Endothelial cell of umbilical vein (primary cell): ENCODE results near the gene DPP3. TPM values are rescaled to one million over a fixed set of nuclear protein-coding genes. Genes with fewer than 3 reads are reported as not detected.

Experiments used
- BruUV-seq: library from RNA; stranded (reverse); fragments of 400-500 nt; replicated peaks from 2 replicates; lab custom pipeline; 2021; lab: Mats Ljungman, UMichigan
- CTCF ChIA-PET: fragments of 300-600, 350-600 bp; sonication (Branson Sonifier 250); formaldehyde crosslinking; loops from one replicate; lab custom pipeline; 2021; ENCODE audit warnings: antibody characterized with exemption, inconsistent platforms; lab: Charles Lee
- POLR2A ChIA-PET: fragments of 300-600, 350-600 bp; sonication (Branson Sonifier 250); formaldehyde crosslinking; loops from one replicate; lab custom pipeline; 2021; ENCODE audit warnings: antibody characterized with exemption, inconsistent platforms; lab: Charles Lee
- DNase-seq: peaks from one replicate; pipeline ENCODE4 v3.0.0-alpha.2; 2011; ENCODE audit warnings: low read depth, low spot score
- FAIRE-seq: peaks from 2 replicates; lab custom pipeline; 2011; peaks lifted over from hg19 to GRCh38; lab: Jason Lieb, UNC
- H2AFZ ChIP-seq: 2 replicates; pipeline ENCODE4 v1.6.0; 2012; ENCODE audit warnings: low read depth, low read length, control low read depth, inconsistent platforms
- H3K27ac ChIP-seq: 2 replicates; pipeline ENCODE4 v1.5.1; 2011; ENCODE audit warnings: low read depth, mild to moderate bottlenecking, control low read depth, low read length, moderate library complexity; ENCODE audit not compliant: insufficient read depth
- H3K27me3 ChIP-seq, 2 experiments: 2 replicates each; pipeline versions ENCODE4 v1.6.0 to v1.6.1; 2011; ENCODE audit warnings: low read length in 2 of 2, mixed read lengths in 1 of 2; ENCODE audit not compliant: control insufficient read depth in 2 of 2, insufficient read depth in 2 of 2
- H3K36me3 ChIP-seq, 2 experiments: 2 replicates in 1 of 2; 3 replicates in 1 of 2; pipeline ENCODE4 v1.5.1; 2011; ENCODE audit warnings: low read length in 2 of 2, mild to moderate bottlenecking in 1 of 2, moderate library complexity in 1 of 2; ENCODE audit not compliant: control insufficient read depth in 2 of 2, insufficient read depth in 2 of 2; ENCODE audit errors: extremely low read depth in 1 of 2
- H3K4me1 ChIP-seq: 3 replicates; pipeline ENCODE4 v1.5.1; 2011; ENCODE audit warnings: mild to moderate bottlenecking, low read length; ENCODE audit not compliant: control insufficient read depth, insufficient read depth; ENCODE audit errors: extremely low read depth
- H3K4me2 ChIP-seq: 2 replicates; pipeline ENCODE4 v1.6.1; 2011; ENCODE audit warnings: low read length, control low read depth, mixed read lengths; ENCODE audit not compliant: insufficient read depth
- H3K4me3 ChIP-seq, 3 experiments: fragments of 200-600 bp in 1 of 3; sonication (generic), shearing (Covaris generic) in 1 of 3; replicated peaks in 1 of 3; 2 replicates each; pipeline ENCODE4 v1.5.1; 2011 to 2016; ENCODE audit warnings: control low read depth in 3 of 3, low read length in 3 of 3, mild to moderate bottlenecking in 2 of 3, inconsistent platforms in 1 of 3, low read depth in 1 of 3, moderate library complexity in 1 of 3; ENCODE audit not compliant: insufficient read depth in 1 of 3
- H3K79me2 ChIP-seq: 2 replicates; pipeline ENCODE4 v1.6.0; 2012; ENCODE audit warnings: low read length, inconsistent platforms; ENCODE audit not compliant: control insufficient read depth, insufficient read depth
- H3K9ac ChIP-seq: replicated peaks from 2 replicates; pipeline ENCODE3; 2011; ENCODE audit warnings: low read length, control low read depth; ENCODE audit not compliant: insufficient read depth; ENCODE audit errors: extremely low read depth
- H3K9me1 ChIP-seq: replicated peaks from 3 replicates; pipeline ENCODE4 v1.6.0; 2011; ENCODE audit warnings: mild to moderate bottlenecking, low read length; ENCODE audit not compliant: control insufficient read depth, insufficient read depth; ENCODE audit errors: extremely low read depth
- H3K9me3 ChIP-seq: replicated peaks from 2 replicates; pipeline ENCODE4 v1.5.1; 2012; ENCODE audit warnings: low read length, inconsistent platforms; ENCODE audit not compliant: control insufficient read depth, insufficient read depth
- H4K20me1 ChIP-seq: replicated peaks from 2 replicates; pipeline ENCODE3; 2011; ENCODE audit warnings: mild to moderate bottlenecking, low read length; ENCODE audit not compliant: control insufficient read depth, insufficient read depth; ENCODE audit errors: extremely low read depth
- CTCF ChIP-seq, 2 donors: IDR thresholded peaks; 1 replicate in 1 of 2; 2 replicates in 1 of 2; pipeline ENCODE4 v1.5.1; 2011; ENCODE audit warnings: low read length in 2 of 2, mild to moderate bottlenecking in 2 of 2, moderate library complexity in 2 of 2, control low read depth in 1 of 2, inconsistent platforms in 1 of 2, low read depth in 1 of 2; ENCODE audit not compliant: insufficient read depth in 1 of 2; ENCODE audit errors: extremely low read depth in 1 of 2
- EZH2 ChIP-seq: IDR thresholded peaks from 2 replicates; pipeline ENCODE4 v1.6.1; 2012; ENCODE audit warnings: borderline replicate concordance, low read depth, mild to moderate bottlenecking, moderate library complexity, low read length, inconsistent platforms; ENCODE audit not compliant: severe bottlenecking
- FOS ChIP-seq: IDR thresholded peaks from 2 replicates; pipeline ENCODE4 v1.6.1; 2011; ENCODE audit warnings: mild to moderate bottlenecking, low read length, moderate library complexity, borderline replicate concordance; ENCODE audit not compliant: insufficient read depth
- GATA2 ChIP-seq: IDR thresholded peaks from 2 replicates; pipeline ENCODE4 v1.7.0; 2011; ENCODE audit warnings: low read depth, mild to moderate bottlenecking, moderate library complexity, mixed read lengths, low read length; ENCODE audit not compliant: insufficient read length, insufficient read depth
- JUN ChIP-seq: IDR thresholded peaks from 2 replicates; pipeline ENCODE4 v1.6.1; 2011; ENCODE audit warnings: borderline replicate concordance, low read depth; ENCODE audit not compliant: insufficient read length, insufficient read depth
- MAX ChIP-seq: IDR thresholded peaks from 2 replicates; pipeline ENCODE4 v1.6.1; 2011; ENCODE audit not compliant: insufficient read depth, insufficient read length
- MYC ChIP-seq: IDR thresholded peaks from one replicate; pipeline ENCODE4 v1.6.1; 2011; ENCODE audit warnings: mild to moderate bottlenecking, low read depth, low read length
- POLR2A ChIP-seq: IDR thresholded peaks from 2 replicates; pipeline ENCODE4 v1.6.1; 2012; ENCODE audit warnings: low read depth, mild to moderate bottlenecking, control low read depth, low read length
- POLR2AphosphoS5 ChIP-seq: IDR thresholded peaks from 2 replicates; pipeline ENCODE4 v1.6.1; 2012; ENCODE audit warnings: low read depth, mild to moderate bottlenecking, control low read depth, low read length, moderate library complexity; ENCODE audit not compliant: insufficient read depth
- dilution Hi-C: fragments of 300-500 bp; cut with MboI; formaldehyde crosslinking; loops from one replicate; pipeline ENCODE4 v1.15.0; 2019; ENCODE audit warnings: low sequenced_read_pairs; ENCODE audit not compliant: extremely low pct_ligation_motif_present
- intact Hi-C: fragments of 100-400 bp; cut with micrococcal nuclease; formaldehyde crosslinking; loops from one replicate; pipeline ENCODE4 v1.10.0; 2022
- polyA plus RNA-seq, 4 experiments: library from polyadenylated mRNA; depleted of rRNA in 3 of 4; stranded (reverse) in 3 of 4; unstranded in 1 of 4; fragments of >200 nt; gene quantifications; 2 replicates each; pipeline versions ENCODE4 v1.2.1 to v1.2.3, GENCODE V29; 2011 to 2012; ENCODE audit warnings: missing spikeins in 1 of 4
- total RNA-seq: library from RNA; stranded (reverse); gene quantifications from 2 replicates; pipeline ENCODE4 v1.2.3, GENCODE V29; 2021

Gene DPP3
- total and polyA plus RNA-seq, 2 donors (not counting 3 experiments of a cell fraction or from before 2014, with no cell fraction given): 46.4 to 50.4 TPM

GRCh38 chr11:66462010-66462409, 18.2 kb upstream of the DPP3 start:
- BruUV-seq: no TSS peak
- TF ChIP-seq MYC (no peak), FOS (no peak), GATA2 (no peak), JUN (no peak), EZH2 (no peak), MAX (no peak), CTCF (IDR thresholded peaks at IDR 0.05; ENCODE audit: extremely low read depth in 1 of 2, insufficient read depth in 1 of 2, low read depth in 1 of 2, low read length in 2 of 2) (no peak), POLR2AphosphoS5 (no peak), POLR2A (no peak)
- Histone ChIP-seq H3K9ac (no peak overlapping the region), H4K20me1 (no peaks in the 10 kb centered on the region), H3K79me2 (no peaks in the 10 kb centered on the region), H3K27ac (no peak overlapping the region), H3K36me3 (no peaks in the 10 kb centered on the region), H3K4me3 (no peak overlapping the region), H3K27me3 (peaks cover 2 to 4% of the 10 kb centered on the region in 2 experiments), H3K9me1 (no peaks in the 10 kb centered on the region), H3K4me1 (peaks cover 3% of the 10 kb centered on the region), H3K9me3 (no peaks in the 10 kb centered on the region), H3K4me2 (no peak overlapping the region), H2AFZ (no peak overlapping the region)
- intact Hi-C loops (no loop called here), dilution Hi-C loops (no loop called here)
- POLR2A ChIA-PET: no interaction called here
- no peak for DNase-seq
- FAIRE-seq: no peak
- CTCF ChIA-PET: interaction anchor here (1.2 to 1.7 kb wide), 3 partner anchors 18 to 150 kb away, joined by 4 to 6 read pairs (median 4); partner anchors contain the start of genes DPP3 and MRPL11
